Parathyroid adenoma (tissue), 2 donors: ENCODE measurements around the gene FRZB.

Experiments
- H2AFZ ChIP-seq: fragments of 300-600 bp; sonication (generic); one replicate; pipeline ENCODE4 v1.7.0; 2017; ENCODE audit warnings: antibody characterized with exemption, mild to moderate bottlenecking
- H3K27ac ChIP-seq: fragments of 300-600 bp; sonication (generic); one replicate; pipeline ENCODE4 v1.7.0; 2017
- H3K27me3 ChIP-seq: fragments of 300-600 bp; sonication (generic); one replicate; pipeline ENCODE4 v1.7.0; 2017; ENCODE audit warnings: low read length; ENCODE audit not compliant: control insufficient read depth, insufficient read depth
- H3K36me3 ChIP-seq: fragments of 300-600 bp; sonication (generic); one replicate; pipeline ENCODE4 v1.7.0; 2017; ENCODE audit warnings: low read length; ENCODE audit not compliant: control insufficient read depth, insufficient read depth
- H3K4me1 ChIP-seq: fragments of 300-600 bp; sonication (generic); one replicate; pipeline ENCODE4 v1.7.0; 2017; ENCODE audit warnings: control low read depth
- H3K4me2 ChIP-seq: fragments of 300-600 bp; sonication (generic); one replicate; pipeline ENCODE4 v1.7.0; 2017; ENCODE audit warnings: low read length
- H3K4me3 ChIP-seq: fragments of 300-600 bp; sonication (generic); one replicate; pipeline ENCODE4 v1.7.0; 2017; ENCODE audit warnings: low read depth, low read length
- H3K79me2 ChIP-seq: fragments of 300-600 bp; sonication (generic); one replicate; pipeline ENCODE4 v1.7.0; 2017; ENCODE audit warnings: control low read depth
- H3K9ac ChIP-seq: fragments of 300-600 bp; sonication (generic); one replicate; pipeline ENCODE4 v1.7.0; 2017; ENCODE audit warnings: mild to moderate bottlenecking
- H3K9me3 ChIP-seq: fragments of 300-600 bp; sonication (generic); one replicate; pipeline ENCODE4 v1.7.0; 2017; ENCODE audit warnings: low read length; ENCODE audit not compliant: control insufficient read depth
- TF ChIP-seq, protein P1 (sequence below): fragments of 300-600 bp; sonication (generic); IDR thresholded peaks from one replicate; pipeline ENCODE4 v1.7.0; 2017; ENCODE audit warnings: antibody characterized with exemption, mild to moderate bottlenecking
- donor health status: primary hyperparathyroidism.

Gene FRZB

GRCh38 chr2:182852090-182852489, 14.3 kb downstream of the FRZB start:
- Histone ChIP-seq H3K4me1 (no peaks in the 10 kb centered on the region), H3K36me3 (no peaks in the 10 kb centered on the region), H3K4me3 (no peak overlapping the region), H3K9ac (no peak overlapping the region), H3K27me3 (no peaks in the 10 kb centered on the region), H3K9me3 (no peaks in the 10 kb centered on the region), H3K4me2 (no peak overlapping the region), H3K27ac (no peak overlapping the region), H3K79me2 (no peaks in the 10 kb centered on the region), H2AFZ (no peak overlapping the region)
- TF ChIP-seq, protein P1, sequence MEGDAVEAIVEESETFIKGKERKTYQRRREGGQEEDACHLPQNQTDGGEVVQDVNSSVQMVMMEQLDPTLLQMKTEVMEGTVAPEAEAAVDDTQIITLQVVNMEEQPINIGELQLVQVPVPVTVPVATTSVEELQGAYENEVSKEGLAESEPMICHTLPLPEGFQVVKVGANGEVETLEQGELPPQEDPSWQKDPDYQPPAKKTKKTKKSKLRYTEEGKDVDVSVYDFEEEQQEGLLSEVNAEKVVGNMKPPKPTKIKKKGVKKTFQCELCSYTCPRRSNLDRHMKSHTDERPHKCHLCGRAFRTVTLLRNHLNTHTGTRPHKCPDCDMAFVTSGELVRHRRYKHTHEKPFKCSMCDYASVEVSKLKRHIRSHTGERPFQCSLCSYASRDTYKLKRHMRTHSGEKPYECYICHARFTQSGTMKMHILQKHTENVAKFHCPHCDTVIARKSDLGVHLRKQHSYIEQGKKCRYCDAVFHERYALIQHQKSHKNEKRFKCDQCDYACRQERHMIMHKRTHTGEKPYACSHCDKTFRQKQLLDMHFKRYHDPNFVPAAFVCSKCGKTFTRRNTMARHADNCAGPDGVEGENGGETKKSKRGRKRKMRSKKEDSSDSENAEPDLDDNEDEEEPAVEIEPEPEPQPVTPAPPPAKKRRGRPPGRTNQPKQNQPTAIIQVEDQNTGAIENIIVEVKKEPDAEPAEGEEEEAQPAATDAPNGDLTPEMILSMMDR, result no peak

DNA sequence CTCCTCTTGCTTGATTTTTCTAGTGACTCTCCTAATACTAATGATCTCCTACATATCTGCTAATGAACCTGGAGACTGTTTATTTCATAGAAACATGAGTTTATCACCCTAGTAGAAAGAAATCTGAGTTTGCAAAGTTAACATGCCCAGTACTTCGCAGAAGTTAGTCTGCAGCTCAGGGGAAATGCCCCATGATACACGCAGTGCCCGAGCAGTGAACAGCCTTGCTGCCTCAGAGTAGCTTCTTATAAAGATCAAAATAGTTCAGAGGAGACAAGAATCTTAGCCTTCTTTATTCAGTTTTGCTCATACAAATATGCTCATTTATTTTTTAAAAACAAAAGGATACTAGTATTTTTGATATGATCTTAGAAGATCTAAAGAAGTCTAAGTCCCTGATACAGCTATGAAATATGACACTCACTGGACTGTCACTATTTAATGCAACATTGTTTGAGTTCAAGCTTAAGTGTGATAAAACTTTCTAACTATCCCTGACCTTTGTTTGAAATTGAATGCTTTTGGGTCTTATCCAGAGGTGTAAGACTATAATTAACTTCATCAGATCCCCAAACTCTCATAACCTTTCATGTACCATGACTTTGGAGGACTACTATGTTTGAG, 20.5 kb downstream of the FRZB start:
- TF ChIP-seq, protein P1, result no peak
- no peak overlapping the region for H3K27ac ChIP-seq
- no peak overlapping the region for H2AFZ ChIP-seq
- H3K9ac ChIP-seq, result no peak overlapping the region
- H3K4me3 ChIP-seq, result no peak overlapping the region
- H3K27me3 ChIP-seq, result no peaks in the 10 kb centered on the region
- no peak overlapping the region for H3K4me2 ChIP-seq
- H3K4me1 ChIP-seq, result no peaks in the 10 kb centered on the region
- no peaks in the 10 kb centered on the region for H3K36me3 ChIP-seq
- H3K79me2 ChIP-seq, result no peaks in the 10 kb centered on the region
- H3K9me3 ChIP-seq, result no peaks in the 10 kb centered on the region

- no peaks in the 10 kb centered on the region for H3K27me3 ChIP-seq
- no peaks in the 10 kb centered on the region for H3K9me3 ChIP-seq
Measured at GRCh38 chr2:182836451-182836850, 30.0 kb downstream of the FRZB start.

GRCh38 chr2:182834293-182834692, 32.1 kb downstream of the FRZB start:
- Histone ChIP-seq H3K4me2 (no peak overlapping the region), H3K27me3 (no peaks in the 10 kb centered on the region), H2AFZ (no peak overlapping the region), H3K4me3 (no peak overlapping the region), H3K4me1 (no peaks in the 10 kb centered on the region), H3K36me3 (no peaks in the 10 kb centered on the region), H3K79me2 (no peaks in the 10 kb centered on the region), H3K27ac (no peak overlapping the region), H3K9me3 (no peaks in the 10 kb centered on the region), H3K9ac (no peak overlapping the region)
- TF ChIP-seq, protein P1, result no peak

More at GRCh38 chr2:182836451-182836850, 30.0 kb downstream of the FRZB start:
- no peak overlapping the region for H2AFZ ChIP-seq
- no peak overlapping the region for H3K27ac ChIP-seq
- TF ChIP-seq, protein P1, result no peak
- no peaks in the 10 kb centered on the region for H3K79me2 ChIP-seq
- H3K4me1 ChIP-seq, result no peaks in the 10 kb centered on the region
- H3K36me3 ChIP-seq, result no peaks in the 10 kb centered on the region
- H3K4me2 ChIP-seq, result no peak overlapping the region
- no peak overlapping the region for H3K4me3 ChIP-seq
- no peak overlapping the region for H3K9ac ChIP-seq
